KMS-11 (cell line): ENCODE results near the gene MEST.

Source experiments
- H2AFZ ChIP-seq: fragments of 200-600 bp; sonication (generic); 2 replicates; pipeline ENCODE4 v1.6.1; 2016; ENCODE audit warnings: antibody characterized with exemption, mixed run types, low read depth
- H3K27ac ChIP-seq: fragments of 200-600 bp; sonication (generic); 2 replicates; pipeline ENCODE4 v1.6.1; 2016; ENCODE audit warnings: mild to moderate bottlenecking, mixed run types
- H3K27me3 ChIP-seq: fragments of 200-600 bp; sonication (generic); 2 replicates; pipeline ENCODE4 v1.6.1; 2017; ENCODE audit warnings: mild to moderate bottlenecking, low read depth, mixed run types, moderate library complexity; ENCODE audit not compliant: insufficient read depth
- H3K36me3 ChIP-seq: fragments of 200-600 bp; sonication (generic); 2 replicates; pipeline ENCODE4 v1.6.1; 2017; ENCODE audit warnings: mild to moderate bottlenecking, mixed run types; ENCODE audit not compliant: insufficient read depth
- H3K4me1 ChIP-seq: fragments of 200-600 bp; sonication (generic); 2 replicates; pipeline ENCODE4 v1.6.1; 2016; ENCODE audit warnings: mild to moderate bottlenecking, low read depth, mixed run types; ENCODE audit not compliant: poor library complexity, severe bottlenecking
- H3K4me2 ChIP-seq: fragments of 200-600 bp; sonication (generic); 2 replicates; pipeline ENCODE4 v1.7.0; 2016; ENCODE audit warnings: mild to moderate bottlenecking, mixed run types
- H3K4me3 ChIP-seq: fragments of 200-600 bp; sonication (generic); IDR thresholded peaks from 2 replicates; pipeline ENCODE4 v1.6.1; 2017; ENCODE audit warnings: low read depth, low read length, mixed read lengths; ENCODE audit not compliant: insufficient read depth
- H3K79me2 ChIP-seq: fragments of 200-600 bp; sonication (generic); 2 replicates; pipeline ENCODE4 v1.6.1; 2016; ENCODE audit warnings: low read depth, mixed run types; ENCODE audit not compliant: insufficient read depth
- H3K9ac ChIP-seq: fragments of 200-600 bp; sonication (generic); 2 replicates; pipeline ENCODE4 v1.6.1; 2016; ENCODE audit warnings: mild to moderate bottlenecking, mixed run types
- H4K20me1 ChIP-seq: fragments of 200-600 bp; sonication (generic); 2 replicates; pipeline ENCODE4 v1.6.1; 2016; ENCODE audit warnings: mild to moderate bottlenecking, mixed run types; ENCODE audit not compliant: insufficient read depth
- CTCF ChIP-seq: fragments of 200-600 bp; sonication (generic); conservative IDR thresholded peaks from 2 replicates; pipeline ENCODE4 v1.6.1; 2017; ENCODE audit warnings: low read depth, mild to moderate bottlenecking, antibody characterized with exemption, low read length, moderate library complexity, mixed read lengths

MEST gene

GRCh38 chr7:130461272-130461671 lies 30.6 kb upstream of the MEST start:
- Histone ChIP-seq H3K79me2 (no peaks in the 10 kb centered on the region), H3K4me2 (no peak overlapping the region), H3K36me3 (no peaks in the 10 kb centered on the region), H3K27me3 (no peaks in the 10 kb centered on the region), H3K9ac (no peak overlapping the region), H3K4me3 (no peak overlapping the region), H2AFZ (no peak overlapping the region), H4K20me1 (no peaks in the 10 kb centered on the region), H3K27ac (no peak overlapping the region), H3K4me1 (peaks cover 16% of the 10 kb centered on the region)
- no peak for TF ChIP-seq CTCF

GRCh38 chr7:130463553-130464434 lies 28.1 kb upstream of the MEST start:
- no peaks in the 10 kb centered on the region for H4K20me1 ChIP-seq
- H3K79me2 ChIP-seq, result no peaks in the 10 kb centered on the region
- no peaks in the 10 kb centered on the region for H3K27me3 ChIP-seq
- H3K36me3 ChIP-seq, result no peaks in the 10 kb centered on the region
- no peak overlapping the region for H3K4me3 ChIP-seq
- TF ChIP-seq CTCF, result no peak
- no peak overlapping the region for H3K27ac ChIP-seq
- no peak overlapping the region for H3K9ac ChIP-seq
- H3K4me2 ChIP-seq, result no peak overlapping the region
- H2AFZ ChIP-seq, result no peak overlapping the region
- peaks cover 1% of the 10 kb centered on the region for H3K4me1 ChIP-seq

GRCh38 chr7:130468612-130469011 lies 23.3 kb upstream of the MEST start:
- no peaks in the 10 kb centered on the region for H3K27me3 ChIP-seq
- no peak overlapping the region for H3K4me3 ChIP-seq
- H3K36me3 ChIP-seq, result no peaks in the 10 kb centered on the region
- H3K4me1 ChIP-seq, result no peaks in the 10 kb centered on the region
- no peak for TF ChIP-seq CTCF
- H3K27ac ChIP-seq, result no peak overlapping the region
- H3K79me2 ChIP-seq, result no peaks in the 10 kb centered on the region
- H3K9ac ChIP-seq, result no peak overlapping the region
- H3K4me2 ChIP-seq, result no peak overlapping the region
- H2AFZ ChIP-seq, result no peak overlapping the region
- H4K20me1 ChIP-seq, result no peaks in the 10 kb centered on the region

- no peak for TF ChIP-seq CTCF
- Histone ChIP-seq H3K79me2 (no peaks in the 10 kb centered on the region), H3K36me3 (no peaks in the 10 kb centered on the region), H3K9ac (no peak overlapping the region), H3K4me1 (peaks cover 13% of the 10 kb centered on the region), H2AFZ (no peak overlapping the region), H3K27ac (no peak overlapping the region), H3K4me3 (no peak overlapping the region), H3K4me2 (no peak overlapping the region), H4K20me1 (no peaks in the 10 kb centered on the region), H3K27me3 (no peaks in the 10 kb centered on the region)
Observed at GRCh38 chr7:130471974-130472373, 19.9 kb upstream of the MEST start.
